ENCODE results near the gene ITK.
A peak's percentile ranks its signal among the peaks of the same experiment; 100 is the strongest.

Gene ITK

DNA sequence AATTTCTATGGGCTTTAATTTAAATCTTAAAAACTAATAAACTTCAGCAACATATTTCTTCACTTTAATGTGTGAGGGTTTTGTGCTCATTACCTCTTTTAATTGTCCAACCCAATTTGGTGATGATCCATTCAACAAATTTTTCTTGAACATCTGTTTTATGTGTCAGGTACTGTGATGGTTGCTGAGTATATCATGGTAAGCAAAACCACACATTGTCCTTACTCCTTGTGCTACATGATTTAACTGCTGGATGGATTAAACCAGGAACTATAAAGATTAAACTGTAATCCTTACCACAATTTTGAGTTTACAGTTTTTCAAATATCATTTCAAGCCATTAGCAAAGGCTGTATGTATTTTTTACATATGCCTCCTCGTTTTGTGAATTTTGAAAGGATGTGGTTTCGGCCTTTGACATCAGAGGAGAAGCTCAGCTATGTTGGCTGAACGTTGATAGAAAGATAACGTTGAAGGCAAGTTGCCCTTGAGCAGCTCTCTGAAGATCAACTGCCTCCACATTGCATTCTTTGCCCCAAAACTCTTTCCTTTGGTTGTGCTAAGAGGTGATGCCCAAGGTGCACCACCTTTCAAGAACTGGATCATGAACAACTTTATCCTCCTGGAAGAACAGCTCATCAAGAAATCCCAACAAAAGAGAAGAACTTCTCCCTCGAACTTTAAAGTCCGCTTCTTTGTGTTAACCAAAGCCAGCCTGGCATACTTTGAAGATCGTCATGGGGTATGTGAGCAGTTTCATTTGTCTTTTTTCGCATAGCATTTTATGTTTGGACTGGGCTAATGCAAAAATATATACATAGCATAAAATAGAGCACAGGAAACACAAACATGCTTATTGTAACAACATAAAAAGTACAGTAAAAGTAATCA, at the start of gene ITK:
ITK (plus strand) TSS at position 467 of the 891 bp plus-strand sequence; CDS start at position 605, 138 bp downstream.
- Histone ChIP-seq H2AFZ (ENCODE audit: low read depth, low read length) (no peak within 1 kb of the TSS), H3K27me3 (ENCODE audit: insufficient read depth, low read length) (peaks cover 2% of the 10 kb centered on the region), H3K36me3 (ENCODE audit: insufficient read depth, low read length) (no peaks in the 10 kb centered on the region)

DNA sequence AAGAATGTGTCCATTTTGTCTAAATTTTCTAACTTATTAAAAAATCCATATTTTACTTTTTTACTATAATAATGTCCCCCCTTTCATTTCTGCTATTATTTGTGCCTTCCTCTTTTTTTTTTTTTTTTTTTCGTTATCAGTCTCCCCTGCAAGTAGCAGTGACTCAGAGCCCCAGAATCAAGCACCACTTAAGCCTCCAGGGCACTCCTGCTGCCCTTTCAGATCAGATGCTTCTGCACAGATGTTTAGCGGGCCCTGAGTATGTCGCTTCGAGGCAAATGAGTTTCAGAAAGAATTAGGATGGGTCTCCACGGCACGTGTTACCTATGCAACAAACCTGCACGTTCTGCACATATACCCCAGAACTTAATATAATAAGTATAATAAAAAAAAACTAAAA, 49.7 kb upstream of the ITK start:
- no peaks in the 10 kb centered on the region for H3K9me3 ChIP-seq (ENCODE audit: low read length)
- no peaks in the 10 kb centered on the region for H3K4me1 ChIP-seq (ENCODE audit: insufficient read depth, low read length)
- H2AFZ ChIP-seq (ENCODE audit: low read depth, low read length) = no peak overlapping the region
- no peaks in the 10 kb centered on the region for H3K36me3 ChIP-seq (ENCODE audit: insufficient read depth, low read length)
- H3K27me3 ChIP-seq (ENCODE audit: insufficient read depth, low read length) = no peaks in the 10 kb centered on the region
- H3K4me3 ChIP-seq (ENCODE audit: low read length) = no peak overlapping the region

More for the DNA sequence above, at the start of gene ITK:
- no peaks in the 10 kb centered on the region for H3K9me3 ChIP-seq (ENCODE audit: low read length)
- no peak within 1 kb of the TSS for H3K4me3 ChIP-seq (ENCODE audit: low read length)
- H3K4me1 ChIP-seq (ENCODE audit: insufficient read depth, low read length) = no peaks in the 10 kb centered on the region

DNA sequence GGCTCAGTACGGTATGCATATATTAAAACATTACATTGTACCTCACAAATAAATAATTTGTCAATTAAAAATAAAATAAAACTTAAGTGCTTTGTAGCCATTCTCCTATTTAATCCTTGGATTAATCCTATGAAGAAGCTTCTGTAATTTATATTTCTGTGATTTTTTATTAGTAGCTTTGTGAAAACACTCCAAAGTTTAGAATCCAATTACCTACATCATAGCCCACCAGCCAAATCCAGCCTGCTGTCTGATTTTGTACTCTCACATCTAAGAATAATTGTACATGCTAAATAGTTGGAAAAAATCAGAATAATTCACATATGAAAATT, 48.4 kb upstream of the ITK start:
- H3K36me3 ChIP-seq (ENCODE audit: insufficient read depth, low read length) = peaks cover 3% of the 10 kb centered on the region
- no peaks in the 10 kb centered on the region for H3K4me1 ChIP-seq (ENCODE audit: insufficient read depth, low read length)

DNA sequence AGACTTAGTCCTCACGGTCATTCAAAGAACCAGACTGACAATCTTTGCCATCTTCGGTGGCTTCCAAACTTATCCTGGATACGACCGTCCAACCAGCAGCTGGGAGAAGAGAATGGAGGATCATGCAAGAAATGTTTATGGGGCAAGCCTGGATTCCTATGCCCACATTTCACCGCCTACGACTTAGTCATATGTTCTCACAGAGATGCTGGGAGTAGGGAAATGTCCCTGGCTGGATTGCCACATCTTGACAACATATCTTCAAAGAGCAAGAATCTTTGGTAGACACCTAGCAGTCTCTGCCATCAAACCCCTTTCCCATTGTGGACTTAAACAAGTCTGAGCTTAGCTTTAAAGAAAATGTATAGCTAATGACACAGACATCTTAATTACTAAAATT, 42.9 kb upstream of the ITK start:
- peaks cover 24% of the 10 kb centered on the region for H3K36me3 ChIP-seq (ENCODE audit: insufficient read depth, low read length)
- peaks cover 3% of the 10 kb centered on the region for H3K4me1 ChIP-seq (ENCODE audit: insufficient read depth, low read length)
- H3K9me3 ChIP-seq (ENCODE audit: low read length) = peaks cover 1% of the 10 kb centered on the region
- H3K27me3 ChIP-seq (ENCODE audit: insufficient read depth, low read length) = no peaks in the 10 kb centered on the region
- H2AFZ ChIP-seq (ENCODE audit: low read depth, low read length) = no peak overlapping the region
- H3K4me3 ChIP-seq (ENCODE audit: low read length) = no peak overlapping the region

More for the DNA sequence above, 48.4 kb upstream of the ITK start:
- Histone ChIP-seq H3K9me3 (ENCODE audit: low read length) (no peaks in the 10 kb centered on the region), H2AFZ (ENCODE audit: low read depth, low read length) (no peak overlapping the region), H3K27me3 (ENCODE audit: insufficient read depth, low read length) (no peaks in the 10 kb centered on the region), H3K4me3 (ENCODE audit: low read length) (no peak overlapping the region)

DNA sequence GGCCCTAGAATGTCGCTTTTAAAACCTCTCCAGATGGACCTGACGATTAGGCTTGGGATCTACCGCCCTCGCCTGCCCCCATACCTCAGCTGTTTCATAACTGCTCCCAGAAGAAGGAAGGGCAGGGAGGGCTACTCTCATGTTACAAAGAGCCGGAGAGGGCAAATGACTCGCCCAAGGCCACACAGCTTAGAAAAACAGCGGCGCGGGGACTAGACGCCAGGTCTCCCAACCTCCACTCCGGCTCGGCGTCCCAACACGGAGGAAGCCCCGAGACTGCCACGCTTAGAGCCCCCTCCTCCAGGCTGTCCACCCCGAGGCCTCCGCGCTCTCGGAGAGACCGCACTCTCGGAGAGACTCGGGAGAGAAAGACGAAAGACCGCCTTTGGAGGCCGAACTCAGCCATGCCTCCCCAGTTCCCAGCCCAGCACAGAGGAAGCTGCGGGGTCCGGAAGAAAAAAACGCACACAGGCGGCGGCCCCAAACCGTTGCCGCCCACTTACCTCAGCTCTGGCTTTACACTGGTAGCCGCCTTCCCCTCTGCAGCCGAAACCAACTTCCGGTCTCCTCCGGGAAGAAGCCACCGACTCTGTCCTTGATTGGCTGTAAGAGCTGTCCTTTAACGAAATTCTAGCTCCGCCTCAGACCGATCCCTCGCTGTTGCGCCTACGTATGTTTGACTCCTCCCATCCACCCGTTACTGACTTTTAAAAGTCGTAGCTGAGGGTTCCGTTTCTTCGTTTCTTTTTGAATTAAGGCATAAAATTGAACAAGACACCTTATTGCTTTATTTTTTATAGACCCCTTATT, 38.1 kb upstream of the ITK start, which contains the start of gene MED7:
MED7 (minus strand) TSS at position 549 of the 810 bp plus-strand sequence. CDS start 3,434 bp downstream, outside the sequence.
- Histone ChIP-seq H3K9me3 (ENCODE audit: low read length) (peaks cover 1% of the 10 kb centered on the region), H3K27me3 (ENCODE audit: insufficient read depth, low read length) (no peaks in the 10 kb centered on the region), H3K36me3 (ENCODE audit: insufficient read depth, low read length) (peaks cover 19% of the 10 kb centered on the region), H3K4me1 (ENCODE audit: insufficient read depth, low read length) (peaks cover 6% of the 10 kb centered on the region), H3K4me3 (ENCODE audit: low read length) (peak within 1 kb of the TSS; percentile 92), H2AFZ (ENCODE audit: low read depth, low read length) (peak within 1 kb of the TSS; percentile 94)

DNA sequence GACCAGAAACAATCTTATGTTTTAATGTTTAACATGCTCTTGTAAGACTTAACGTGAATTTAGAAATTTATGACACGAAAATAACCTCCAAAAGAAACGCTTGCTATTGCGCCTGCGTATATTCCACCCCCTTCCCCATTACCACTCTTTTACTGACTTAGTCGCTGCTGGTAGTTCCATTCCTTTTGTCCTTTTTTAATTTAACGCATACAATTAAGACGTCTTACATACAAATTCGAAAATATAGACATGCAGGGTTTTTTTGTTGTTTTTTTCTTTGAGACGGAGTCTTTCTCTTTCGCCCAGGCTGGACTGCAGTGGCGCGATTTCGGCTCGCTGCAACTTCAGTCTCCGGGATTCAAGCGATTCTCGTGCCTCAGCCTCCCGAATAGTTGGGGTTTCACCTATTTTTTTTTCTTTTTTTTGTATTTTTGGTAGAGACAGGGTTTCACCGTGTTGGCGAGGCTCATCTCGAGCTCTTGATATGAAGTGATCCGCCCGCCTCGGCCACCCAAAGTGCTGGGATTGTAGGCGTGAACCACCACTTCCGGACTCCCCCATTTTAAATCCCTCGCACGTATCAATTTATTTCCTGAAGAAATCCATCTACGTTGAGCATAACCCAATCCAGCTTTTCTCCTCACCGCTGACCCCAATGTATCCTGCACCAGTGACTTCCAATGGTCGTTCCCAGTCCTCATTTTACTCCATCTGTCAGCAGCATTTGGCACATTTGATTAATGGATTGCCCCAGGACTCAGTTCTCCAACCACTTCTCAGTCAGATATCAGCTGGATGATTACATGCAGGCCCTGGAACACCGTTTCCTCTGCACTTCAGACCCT, 37.3 kb upstream of the ITK start:
- peaks cover 6% of the 10 kb centered on the region for H3K4me1 ChIP-seq (ENCODE audit: insufficient read depth, low read length)
- peaks cover 1% of the 10 kb centered on the region for H3K9me3 ChIP-seq (ENCODE audit: low read length)
- H3K36me3 ChIP-seq (ENCODE audit: insufficient read depth, low read length) = peaks cover 10% of the 10 kb centered on the region
- peak overlapping the region; percentile 92 for H3K4me3 ChIP-seq (ENCODE audit: low read length)
- peak overlapping the region; percentile 94 for H2AFZ ChIP-seq (ENCODE audit: low read depth, low read length)
- no peaks in the 10 kb centered on the region for H3K27me3 ChIP-seq (ENCODE audit: insufficient read depth, low read length)

DNA sequence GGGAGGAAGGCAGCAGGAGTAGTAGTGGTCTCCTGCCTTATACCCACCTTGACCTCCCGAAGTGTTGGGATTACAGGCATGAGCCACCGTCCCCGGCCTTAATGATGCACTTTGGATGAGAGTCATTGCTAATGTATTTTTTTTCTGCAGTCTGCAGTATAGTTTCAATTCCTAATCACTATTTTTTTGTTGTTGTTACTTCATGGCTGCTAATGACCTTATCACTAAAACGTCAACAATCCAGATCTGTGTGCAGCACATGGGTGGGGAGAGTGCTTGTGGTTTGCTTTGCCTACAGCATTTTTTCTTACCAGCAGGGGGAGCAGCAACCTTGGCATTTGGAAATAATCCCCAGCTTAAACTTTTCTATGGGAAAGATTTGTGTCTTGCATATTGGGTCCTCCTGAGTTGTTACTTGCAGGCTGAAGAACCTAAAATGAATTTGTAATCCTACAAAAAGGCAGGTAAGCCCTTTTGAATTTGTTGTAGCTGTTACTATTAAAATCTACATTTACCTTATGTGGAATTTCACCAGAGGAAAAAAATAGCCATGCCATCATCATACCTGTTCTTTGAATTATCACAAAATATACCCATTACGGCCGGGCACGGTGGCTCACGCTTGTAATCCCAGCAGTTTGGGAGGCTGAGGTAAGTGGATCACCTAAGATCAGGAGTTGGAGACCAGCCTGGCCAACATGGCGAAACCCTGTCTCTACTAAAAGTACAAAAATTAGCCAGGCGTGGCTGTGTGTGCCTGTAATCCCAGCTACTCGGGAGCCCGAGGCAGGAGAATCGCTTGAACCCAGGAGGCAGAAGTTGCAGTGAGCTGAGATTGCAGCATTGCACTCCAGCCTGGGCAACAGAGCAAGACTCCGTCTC, 31.7 kb upstream of the ITK start:
- no peak overlapping the region for H2AFZ ChIP-seq (ENCODE audit: low read depth, low read length)
- no peak overlapping the region for H3K4me3 ChIP-seq (ENCODE audit: low read length)
- no peaks in the 10 kb centered on the region for H3K4me1 ChIP-seq (ENCODE audit: insufficient read depth, low read length)
- H3K36me3 ChIP-seq (ENCODE audit: insufficient read depth, low read length) = no peaks in the 10 kb centered on the region
- no peaks in the 10 kb centered on the region for H3K27me3 ChIP-seq (ENCODE audit: insufficient read depth, low read length)
- H3K9me3 ChIP-seq (ENCODE audit: low read length) = no peaks in the 10 kb centered on the region

DNA sequence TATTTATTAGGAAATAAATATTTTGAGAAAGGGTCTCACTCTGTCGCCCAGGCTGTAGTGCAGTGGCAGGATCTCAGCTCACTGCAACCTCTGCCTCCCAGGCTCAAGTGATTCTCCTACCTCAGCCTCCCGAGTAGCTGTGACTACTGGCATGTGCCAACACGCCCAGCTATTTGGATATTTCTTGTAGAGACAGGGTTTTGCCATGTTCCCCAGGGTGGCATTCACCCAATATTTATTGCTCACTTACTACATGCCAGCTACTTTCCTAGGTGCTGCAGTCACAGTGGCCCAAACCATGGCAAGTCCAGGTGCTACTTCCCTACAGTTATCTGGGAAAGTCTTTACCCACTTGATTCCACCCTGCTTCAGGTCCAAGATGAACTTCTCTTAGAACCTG, 29.6 kb upstream of the ITK start:
- Histone ChIP-seq H2AFZ (ENCODE audit: low read depth, low read length) (no peak overlapping the region), H3K36me3 (ENCODE audit: insufficient read depth, low read length) (no peaks in the 10 kb centered on the region), H3K4me3 (ENCODE audit: low read length) (no peak overlapping the region), H3K9me3 (ENCODE audit: low read length) (no peaks in the 10 kb centered on the region), H3K27me3 (ENCODE audit: insufficient read depth, low read length) (no peaks in the 10 kb centered on the region), H3K4me1 (ENCODE audit: insufficient read depth, low read length) (no peaks in the 10 kb centered on the region)

DNA sequence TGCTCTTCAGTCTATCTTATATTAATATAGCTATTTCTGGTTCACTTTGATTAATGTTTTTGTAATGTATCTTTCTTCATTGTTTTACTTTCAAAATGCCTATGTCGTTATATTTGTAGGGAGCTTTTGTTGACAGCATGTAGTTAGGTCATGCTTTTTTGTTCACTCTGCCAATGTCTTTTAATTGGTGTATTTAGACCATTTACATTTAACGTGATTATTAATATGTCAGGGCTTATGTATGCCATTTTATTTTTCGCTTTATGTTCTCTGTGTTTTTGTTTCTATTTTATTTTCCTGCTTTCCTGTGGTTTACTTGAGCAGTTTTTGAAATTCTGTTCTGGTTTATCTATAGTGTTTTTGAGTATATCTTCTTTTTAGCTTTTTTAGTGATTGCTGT, 25.3 kb upstream of the ITK start:
- Histone ChIP-seq H3K36me3 (ENCODE audit: insufficient read depth, low read length) (no peaks in the 10 kb centered on the region), H2AFZ (ENCODE audit: low read depth, low read length) (no peak overlapping the region), H3K4me3 (ENCODE audit: low read length) (no peak overlapping the region), H3K9me3 (ENCODE audit: low read length) (no peaks in the 10 kb centered on the region), H3K27me3 (ENCODE audit: insufficient read depth, low read length) (peaks cover 3% of the 10 kb centered on the region), H3K4me1 (ENCODE audit: insufficient read depth, low read length) (no peaks in the 10 kb centered on the region)

DNA sequence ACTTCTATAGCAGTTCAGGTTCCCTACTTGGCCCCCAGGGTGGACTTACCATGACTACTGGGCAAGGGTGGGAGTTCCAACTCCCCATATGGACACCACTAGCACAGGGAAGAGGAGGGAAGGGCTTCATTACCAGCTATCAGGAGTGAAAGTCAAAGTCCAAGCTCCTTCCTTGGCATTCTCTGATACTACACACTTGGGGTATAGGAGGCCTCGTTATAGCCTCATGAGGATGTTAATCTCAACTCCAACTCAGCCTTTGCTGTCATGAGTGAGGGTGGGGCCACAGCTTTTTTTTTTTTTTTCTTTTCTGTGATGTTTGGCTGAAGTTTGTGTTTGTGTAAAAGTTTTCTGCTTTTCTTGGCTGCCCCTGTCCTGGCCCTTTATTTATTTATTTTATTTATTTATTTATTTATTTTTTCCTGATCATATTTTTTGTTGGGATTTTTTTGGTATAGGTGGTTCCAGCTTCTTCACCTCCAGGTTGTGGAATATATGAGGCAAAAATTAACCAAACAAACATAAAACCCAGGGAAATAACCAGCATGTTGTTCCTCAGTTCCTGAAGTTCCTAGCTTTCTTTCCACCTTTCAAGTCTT, 23.2 kb upstream of the ITK start:
- Histone ChIP-seq H3K36me3 (ENCODE audit: insufficient read depth, low read length) (no peaks in the 10 kb centered on the region), H3K4me3 (ENCODE audit: low read length) (no peak overlapping the region), H2AFZ (ENCODE audit: low read depth, low read length) (no peak overlapping the region), H3K27me3 (ENCODE audit: insufficient read depth, low read length) (peaks cover 3% of the 10 kb centered on the region), H3K9me3 (ENCODE audit: low read length) (no peaks in the 10 kb centered on the region), H3K4me1 (ENCODE audit: insufficient read depth, low read length) (no peaks in the 10 kb centered on the region)

DNA sequence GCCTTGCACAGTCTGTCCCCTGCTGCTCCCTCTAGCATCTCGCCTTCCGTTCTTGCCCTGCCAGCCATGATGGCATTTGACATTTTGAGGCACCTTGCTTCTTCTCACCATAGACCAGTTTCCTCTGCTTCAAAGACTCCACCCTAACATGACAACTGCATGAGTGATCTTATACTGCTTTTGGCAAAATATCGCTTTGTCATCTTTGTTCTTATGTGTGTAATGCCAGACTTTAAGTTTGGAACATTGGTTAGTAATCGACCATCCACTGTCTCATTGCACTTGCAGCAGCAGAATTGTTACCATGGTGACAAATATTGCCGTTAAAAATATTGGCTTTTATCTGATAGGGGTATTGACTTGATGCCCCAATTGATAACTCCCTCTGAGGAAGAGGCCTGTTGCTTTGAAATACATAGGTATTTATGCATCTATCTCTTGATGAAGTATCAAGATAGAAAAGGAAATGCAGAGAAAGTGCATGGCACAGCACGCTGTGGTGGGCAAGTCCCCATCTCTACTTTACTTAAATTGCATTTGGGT, 21.4 kb upstream of the ITK start:
- Histone ChIP-seq H3K4me3 (ENCODE audit: low read length) (no peak overlapping the region), H3K27me3 (ENCODE audit: insufficient read depth, low read length) (peaks cover 3% of the 10 kb centered on the region), H2AFZ (ENCODE audit: low read depth, low read length) (no peak overlapping the region), H3K36me3 (ENCODE audit: insufficient read depth, low read length) (no peaks in the 10 kb centered on the region), H3K9me3 (ENCODE audit: low read length) (no peaks in the 10 kb centered on the region), H3K4me1 (ENCODE audit: insufficient read depth, low read length) (no peaks in the 10 kb centered on the region)

Data from neuron (in vitro differentiated cells).